ENCODE results near the gene SAMD9L. TPM values are rescaled to one million over a fixed set of nuclear protein-coding genes. Genes with fewer than 3 reads are reported as not detected.

The SAMD9L gene
- total and polyA plus RNA-seq, 2 experiments from 2014 or later = not detected

GRCh38 chr7:93119191-93119905, 28.8 kb downstream of the SAMD9L start:
- DNase-seq (ENCODE audit: low read depth in 1 of 2, low spot score in 1 of 2) = no peak
- Histone ChIP-seq H3K4me1 (ENCODE audit: low read depth) (no peaks in the 10 kb centered on the region), H3K27me3 (no peaks in the 10 kb centered on the region), H3K36me3 (no peaks in the 10 kb centered on the region), H3K27ac (no peak overlapping the region), H3K4me3 (no peak overlapping the region), H3K9me3 (ENCODE audit: low read depth) (no peaks in the 10 kb centered on the region)
- no peak for TF ChIP-seq CTCF (IDR thresholded peaks at IDR 0.05; ENCODE audit: low read depth, low read length)

GRCh38 chr7:93117852-93118530, 30.2 kb downstream of the SAMD9L start, which contains the start of gene SAMD9:
Gene SAMD9 (minus strand): TSS chr7:93117979. CDS start chr7:93106097, 11,882 bp downstream.
- Histone ChIP-seq H3K36me3 (no peaks in the 10 kb centered on the region), H3K27ac (no peak within 1 kb of the TSS), H3K4me3 (no peak within 1 kb of the TSS), H3K27me3 (no peaks in the 10 kb centered on the region), H3K9me3 (ENCODE audit: low read depth) (no peaks in the 10 kb centered on the region), H3K4me1 (ENCODE audit: low read depth) (no peaks in the 10 kb centered on the region)
- peak in 1 of 2 donors; percentile 89 for DNase-seq (ENCODE audit: low read depth in 1 of 2, low spot score in 1 of 2)
- TF ChIP-seq CTCF (IDR thresholded peaks at IDR 0.05; ENCODE audit: low read depth, low read length) = no peak

- Histone ChIP-seq H3K36me3 (no peaks in the 10 kb centered on the region), H3K27me3 (no peaks in the 10 kb centered on the region), H3K4me3 (no peak overlapping the region), H3K4me1 (ENCODE audit: low read depth) (no peaks in the 10 kb centered on the region), H3K27ac (no peak overlapping the region), H3K9me3 (ENCODE audit: low read depth) (no peaks in the 10 kb centered on the region)
- TF ChIP-seq CTCF (IDR thresholded peaks at IDR 0.05; ENCODE audit: low read depth, low read length) = no peak
- DNase-seq (ENCODE audit: low read depth in 1 of 2, low spot score in 1 of 2) = peak in 1 of 2 donors; percentile 1
Measured at GRCh38 chr7:93117327-93117726, 30.9 kb downstream of the SAMD9L start.

- TF ChIP-seq CTCF (IDR thresholded peaks at IDR 0.05; ENCODE audit: low read depth, low read length) = no peak
- no peak overlapping the region for H3K4me3 ChIP-seq
- no peaks in the 10 kb centered on the region for H3K4me1 ChIP-seq (ENCODE audit: low read depth)
- H3K9me3 ChIP-seq (ENCODE audit: low read depth) = no peaks in the 10 kb centered on the region
- H3K36me3 ChIP-seq = no peaks in the 10 kb centered on the region
- peak in 1 of 2 donors; percentile 9 for DNase-seq (ENCODE audit: low read depth in 1 of 2, low spot score in 1 of 2)
- no peaks in the 10 kb centered on the region for H3K27me3 ChIP-seq
- H3K27ac ChIP-seq = no peak overlapping the region
Measured at GRCh38 chr7:93115796-93116195, 32.4 kb downstream of the SAMD9L start.

GRCh38 chr7:93108003-93108402, 40.2 kb downstream of the SAMD9L start:
- TF ChIP-seq CTCF (IDR thresholded peaks at IDR 0.05; ENCODE audit: low read depth, low read length) = no peak
- no peak overlapping the region for H3K4me3 ChIP-seq
- H3K27ac ChIP-seq = no peak overlapping the region
- H3K27me3 ChIP-seq = no peaks in the 10 kb centered on the region
- no peaks in the 10 kb centered on the region for H3K36me3 ChIP-seq
- no peak for DNase-seq (ENCODE audit: low read depth in 1 of 2, low spot score in 1 of 2)
- H3K4me1 ChIP-seq (ENCODE audit: low read depth) = no peaks in the 10 kb centered on the region
- no peaks in the 10 kb centered on the region for H3K9me3 ChIP-seq (ENCODE audit: low read depth)
